ENCODE measurements around the gene DICER1.

Gene DICER1

GRCh38 chr14:95039993-95040348 is 117.4 kb downstream of the DICER1 start:
- DNase-seq (ENCODE audit: low spot score): no peak

DNA sequence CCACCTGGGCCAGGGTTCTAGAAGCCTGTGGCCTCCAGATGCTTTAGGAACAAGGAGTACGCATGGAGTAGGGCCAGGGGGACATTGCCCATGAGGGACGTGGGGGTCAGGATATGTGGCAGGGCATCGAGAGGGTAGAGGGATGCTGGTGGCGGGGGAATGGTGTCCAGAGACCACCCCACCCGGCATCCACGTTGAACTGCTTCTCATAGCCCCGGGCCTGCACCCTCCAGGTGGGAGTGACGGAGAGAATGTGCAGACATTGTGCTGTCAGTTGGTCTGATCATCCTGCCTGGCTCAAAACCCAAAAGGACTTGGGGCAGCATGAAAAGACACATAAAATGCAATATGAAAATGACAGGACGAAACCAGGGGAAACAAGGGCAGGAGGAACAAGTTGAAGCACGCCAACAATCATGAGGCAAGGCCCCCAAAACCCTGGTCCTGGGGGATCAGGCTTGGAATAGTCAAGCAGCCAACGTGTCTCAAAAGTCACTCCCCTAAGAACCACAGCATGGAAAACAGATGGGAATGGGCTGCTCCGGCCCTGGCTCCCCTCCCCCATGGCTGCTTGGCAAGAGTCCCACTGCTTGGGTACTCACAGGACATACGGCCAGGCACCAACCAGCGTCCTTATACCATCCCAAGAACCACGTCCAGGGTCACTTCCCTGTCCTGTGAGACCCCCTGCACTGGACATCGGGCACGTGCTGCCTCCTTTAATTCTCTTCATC is 117.9 kb downstream of the DICER1 start:
- DNase-seq (ENCODE audit: low spot score): no peak

DNA sequence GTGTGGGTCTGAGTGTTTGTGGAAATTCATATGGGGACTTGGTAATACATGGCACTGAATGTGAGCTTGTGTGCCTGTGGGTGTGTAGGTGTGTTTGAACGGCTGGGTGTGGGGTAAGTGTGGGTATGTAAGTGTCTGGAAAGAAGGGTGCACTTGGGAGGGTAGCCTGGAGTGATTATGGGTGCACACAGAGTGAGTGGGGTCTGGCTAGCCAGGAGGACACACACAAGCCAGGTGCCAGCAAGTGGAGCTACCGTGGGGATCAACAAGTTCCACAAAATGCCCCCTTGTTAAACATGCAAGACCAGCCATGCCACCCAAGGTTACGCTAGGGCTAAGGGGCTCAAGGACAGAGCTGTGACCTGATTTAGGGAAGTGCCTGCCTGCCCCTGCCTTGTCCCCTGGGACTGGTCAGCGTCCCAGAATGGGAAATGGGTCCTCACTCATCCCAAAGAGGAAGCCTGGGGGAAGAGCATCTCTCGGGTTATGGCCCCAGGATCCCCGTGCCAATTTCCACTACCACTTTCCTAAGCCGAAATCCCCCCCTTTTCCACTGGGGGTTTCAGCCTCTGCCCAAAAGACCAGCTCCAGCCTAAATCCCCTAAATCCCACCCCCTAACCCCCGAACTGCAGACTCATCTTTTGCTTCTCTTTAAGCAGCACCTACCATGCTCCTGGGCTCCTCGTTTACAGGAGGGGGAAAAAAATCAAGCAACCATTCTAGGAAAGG is 118.6 kb downstream of the DICER1 start:
- DNase-seq (ENCODE audit: low spot score): no peak

GRCh38 chr14:95037273-95037672 is 120.1 kb downstream of the DICER1 start:
- DNase-seq (ENCODE audit: low spot score): no peak
